ENCODE data around the gene TFR2.

TFR2 gene

DNA sequence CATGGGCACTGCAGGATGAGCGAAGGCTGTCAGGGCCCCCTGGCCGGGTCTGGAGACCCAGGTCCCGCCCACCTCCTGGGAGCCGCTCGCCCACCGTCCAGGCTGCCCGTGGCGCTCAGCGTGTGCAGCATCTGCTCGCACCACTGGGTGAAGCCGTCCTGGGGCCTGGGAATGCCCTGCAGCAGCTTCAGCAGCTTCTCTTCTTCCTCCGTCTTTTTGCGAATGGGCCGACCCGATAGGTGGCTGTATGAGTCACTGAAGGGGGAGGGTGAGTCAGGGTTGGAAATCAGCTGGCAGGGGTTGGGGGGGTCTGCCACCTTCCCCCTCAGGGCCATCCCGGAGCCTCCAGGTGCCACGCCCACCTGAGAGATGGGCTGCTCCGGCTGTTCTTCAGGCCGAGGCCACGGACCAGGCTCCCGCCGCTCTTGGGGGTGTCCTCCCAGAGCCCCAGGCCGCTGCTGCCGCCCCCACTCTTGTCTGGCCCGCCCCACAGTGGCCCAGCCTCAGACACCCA, 40.9 kb upstream of the TFR2 start:
- no peak for TF ChIP-seq EZH2phosphoT487 (IDR thresholded peaks at IDR 0.05; ENCODE audit: borderline replicate concordance)
- TF ChIP-seq, protein P1, sequence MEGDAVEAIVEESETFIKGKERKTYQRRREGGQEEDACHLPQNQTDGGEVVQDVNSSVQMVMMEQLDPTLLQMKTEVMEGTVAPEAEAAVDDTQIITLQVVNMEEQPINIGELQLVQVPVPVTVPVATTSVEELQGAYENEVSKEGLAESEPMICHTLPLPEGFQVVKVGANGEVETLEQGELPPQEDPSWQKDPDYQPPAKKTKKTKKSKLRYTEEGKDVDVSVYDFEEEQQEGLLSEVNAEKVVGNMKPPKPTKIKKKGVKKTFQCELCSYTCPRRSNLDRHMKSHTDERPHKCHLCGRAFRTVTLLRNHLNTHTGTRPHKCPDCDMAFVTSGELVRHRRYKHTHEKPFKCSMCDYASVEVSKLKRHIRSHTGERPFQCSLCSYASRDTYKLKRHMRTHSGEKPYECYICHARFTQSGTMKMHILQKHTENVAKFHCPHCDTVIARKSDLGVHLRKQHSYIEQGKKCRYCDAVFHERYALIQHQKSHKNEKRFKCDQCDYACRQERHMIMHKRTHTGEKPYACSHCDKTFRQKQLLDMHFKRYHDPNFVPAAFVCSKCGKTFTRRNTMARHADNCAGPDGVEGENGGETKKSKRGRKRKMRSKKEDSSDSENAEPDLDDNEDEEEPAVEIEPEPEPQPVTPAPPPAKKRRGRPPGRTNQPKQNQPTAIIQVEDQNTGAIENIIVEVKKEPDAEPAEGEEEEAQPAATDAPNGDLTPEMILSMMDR (conservative IDR thresholded peaks at IDR 0.05; ENCODE audit: low read length) = no peak
- peaks cover 33% of the 10 kb centered on the region for H4K20me1 ChIP-seq (ENCODE audit: insufficient read depth, low read length, poor library complexity, severe bottlenecking)

DNA sequence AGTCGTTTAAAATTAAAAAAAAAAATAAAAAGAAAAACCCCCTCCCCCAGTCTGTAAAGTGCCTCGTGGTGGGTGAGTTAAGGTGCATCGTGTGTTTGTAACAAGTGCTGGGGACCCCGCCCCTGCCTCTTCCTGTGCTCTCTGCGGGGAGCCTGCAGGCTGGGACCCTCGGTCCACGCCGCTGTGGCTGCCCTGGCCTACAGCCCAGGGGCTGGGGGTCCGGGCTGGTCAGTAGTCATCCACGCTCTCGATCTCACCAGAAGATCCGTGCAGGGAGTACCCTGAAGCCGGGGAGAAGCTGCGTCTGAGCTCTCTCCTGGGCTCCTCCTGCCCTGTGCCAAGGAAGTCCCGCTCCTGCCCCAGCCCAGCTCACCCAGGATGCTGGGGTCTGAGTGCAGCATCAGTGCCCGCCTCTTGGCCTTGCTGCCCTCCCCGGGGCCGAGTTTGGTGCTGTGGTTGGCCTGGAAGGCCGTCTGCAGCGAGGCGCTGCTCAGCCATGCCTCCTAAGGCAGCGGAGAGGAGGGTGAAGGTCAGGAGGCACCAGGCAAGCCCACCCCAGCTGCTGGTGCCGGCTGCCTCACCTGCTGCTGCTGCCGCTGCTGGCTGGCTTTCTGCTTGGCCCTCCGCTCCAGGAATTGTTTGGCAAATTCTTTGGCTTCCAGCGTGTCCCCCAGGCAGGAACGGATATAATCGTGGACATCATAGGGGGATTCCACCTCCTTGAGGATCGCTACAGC, 40.3 kb upstream of the TFR2 start:
- peaks cover 38% of the 10 kb centered on the region for H4K20me1 ChIP-seq (ENCODE audit: insufficient read depth, low read length, poor library complexity, severe bottlenecking)
- no peak overlapping the region for H3K4me3 ChIP-seq (ENCODE audit: low read length, poor library complexity, severe bottlenecking)
- H3K36me3 ChIP-seq (ENCODE audit: insufficient read depth, low read length) = peaks cover 93% of the 10 kb centered on the region; the same call in 1 of the 2 replicates
- H3K27me3 ChIP-seq (ENCODE audit: insufficient read depth, low read length, poor library complexity, severe bottlenecking) = no peaks in the 10 kb centered on the region
- H3K79me2 ChIP-seq (ENCODE audit: insufficient read depth, low read length) = peaks cover 8% of the 10 kb centered on the region; the same call in 1 of the 2 replicates
- no peak overlapping the region for H2AFZ ChIP-seq (ENCODE audit: low read length)
- H3K4me2 ChIP-seq (ENCODE audit: low read depth, low read length, poor library complexity, severe bottlenecking) = no peak overlapping the region
- no peak overlapping the region for H3K9ac ChIP-seq (ENCODE audit: low read depth, low read length, poor library complexity, severe bottlenecking)
- no peaks in the 10 kb centered on the region for H3K9me2 ChIP-seq (replicated peaks; ENCODE audit: low read depth, low read length)
- no peaks in the 10 kb centered on the region; the same call in 1 of the 2 replicates for H3F3A ChIP-seq (ENCODE audit: low read depth)
- no peaks in the 10 kb centered on the region for H3K9me3 ChIP-seq (ENCODE audit: insufficient read depth, low read depth, low read length)
- peaks cover 1% of the 10 kb centered on the region for H3K4me1 ChIP-seq (ENCODE audit: insufficient read depth, low read length, poor library complexity, severe bottlenecking)
- no peak for TF ChIP-seq EZH2phosphoT487 (IDR thresholded peaks at IDR 0.05; ENCODE audit: borderline replicate concordance)
- TF ChIP-seq, protein P1 (conservative IDR thresholded peaks at IDR 0.05; ENCODE audit: low read length) = no peak

More for the DNA sequence above, 40.9 kb upstream of the TFR2 start:
- H3K9me3 ChIP-seq (ENCODE audit: insufficient read depth, low read depth, low read length) = no peaks in the 10 kb centered on the region
- no peak overlapping the region for H2AFZ ChIP-seq (ENCODE audit: low read length)
- peaks cover 2% of the 10 kb centered on the region; the same call in 1 of the 2 replicates for H3K79me2 ChIP-seq (ENCODE audit: insufficient read depth, low read length)
- no peaks in the 10 kb centered on the region; the same call in 1 of the 2 replicates for H3F3A ChIP-seq (ENCODE audit: low read depth)
- peaks cover 93% of the 10 kb centered on the region; the same call in 1 of the 2 replicates for H3K36me3 ChIP-seq (ENCODE audit: insufficient read depth, low read length)
- no peaks in the 10 kb centered on the region for H3K27me3 ChIP-seq (ENCODE audit: insufficient read depth, low read length, poor library complexity, severe bottlenecking)
- no peaks in the 10 kb centered on the region for H3K9me2 ChIP-seq (replicated peaks; ENCODE audit: low read depth, low read length)
- H3K4me3 ChIP-seq (ENCODE audit: low read length, poor library complexity, severe bottlenecking) = no peak overlapping the region
- H3K4me2 ChIP-seq (ENCODE audit: low read depth, low read length, poor library complexity, severe bottlenecking) = no peak overlapping the region
- H3K4me1 ChIP-seq (ENCODE audit: insufficient read depth, low read length, poor library complexity, severe bottlenecking) = no peaks in the 10 kb centered on the region
- H3K9ac ChIP-seq (ENCODE audit: low read depth, low read length, poor library complexity, severe bottlenecking) = no peak overlapping the region

DNA sequence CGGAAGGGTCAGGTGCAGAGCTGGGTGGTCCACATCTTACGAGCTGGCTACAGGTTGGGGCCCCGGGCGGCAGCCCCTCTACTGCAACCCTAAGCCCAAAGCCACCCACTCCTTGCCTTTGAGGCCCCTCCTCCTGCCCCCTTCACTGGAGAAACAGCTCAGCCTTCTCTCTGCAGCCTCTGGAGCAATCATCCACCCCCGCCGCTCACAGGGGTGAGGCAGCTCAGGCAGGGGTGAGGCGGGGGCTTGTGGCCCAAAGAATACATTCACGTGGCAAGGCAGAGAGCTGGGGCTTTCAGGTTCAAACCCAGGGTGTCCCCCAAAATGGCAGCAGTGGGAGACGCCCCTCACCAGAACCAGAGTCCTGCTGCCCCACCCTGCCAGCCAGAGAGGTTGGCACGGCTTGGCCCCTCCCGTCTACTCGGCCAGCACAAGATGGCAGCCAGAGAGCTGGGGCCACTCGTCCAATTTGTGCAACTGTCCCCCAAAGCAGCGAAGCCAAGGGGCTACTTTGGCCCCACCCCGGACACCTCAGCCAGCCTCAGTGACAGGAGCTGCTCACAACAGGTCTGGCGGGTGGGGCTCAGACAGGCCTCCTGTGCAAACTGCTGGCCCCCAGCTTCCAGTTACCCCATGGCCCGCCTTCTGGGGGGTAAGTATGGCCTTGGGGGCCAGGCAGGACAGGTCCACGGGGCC, 39.4 kb upstream of the TFR2 start:
- Histone ChIP-seq H4K20me1 (ENCODE audit: insufficient read depth, low read length, poor library complexity, severe bottlenecking) (peaks cover 46% of the 10 kb centered on the region), H3F3A (ENCODE audit: low read depth) (no peaks in the 10 kb centered on the region; the same call in 1 of the 2 replicates), H3K4me3 (ENCODE audit: low read length, poor library complexity, severe bottlenecking) (no peak overlapping the region), H3K36me3 (ENCODE audit: insufficient read depth, low read length) (peaks cover 89% of the 10 kb centered on the region; the same call in 1 of the 2 replicates), H3K9me2 (replicated peaks; ENCODE audit: low read depth, low read length) (no peaks in the 10 kb centered on the region), H3K4me1 (ENCODE audit: insufficient read depth, low read length, poor library complexity, severe bottlenecking) (peaks cover 7% of the 10 kb centered on the region), H3K27me3 (ENCODE audit: insufficient read depth, low read length, poor library complexity, severe bottlenecking) (no peaks in the 10 kb centered on the region), H3K79me2 (ENCODE audit: insufficient read depth, low read length) (peaks cover 17% of the 10 kb centered on the region; the same call in 1 of the 2 replicates), H3K9ac (ENCODE audit: low read depth, low read length, poor library complexity, severe bottlenecking) (no peak overlapping the region), H3K9me3 (ENCODE audit: insufficient read depth, low read depth, low read length) (no peaks in the 10 kb centered on the region), H2AFZ (ENCODE audit: low read length) (no peak overlapping the region), H3K4me2 (ENCODE audit: low read depth, low read length, poor library complexity, severe bottlenecking) (no peak overlapping the region)
- TF ChIP-seq, protein P1 (conservative IDR thresholded peaks at IDR 0.05; ENCODE audit: low read length) = no peak
- no peak for TF ChIP-seq EZH2phosphoT487 (IDR thresholded peaks at IDR 0.05; ENCODE audit: borderline replicate concordance)
